Activated CD8-positive, alpha-beta memory T cell treated with anti-CD3 and anti-CD28 coated beads, Interleukin-2, amount 50 U/mL, for 24 hours (primary cell): ENCODE measurements around the gene NINJ2.
"Not testable (repeated sequence)": the region's sequence is repeated elsewhere in the genome, so short reads cannot be mapped to it uniquely, and the experiment has no call there.

ENCODE experiments used
- DNase-seq: peaks from one replicate; pipeline ENCODE4 v3.0.0-alpha.2; 2020; ENCODE audit errors: extremely low read depth

Gene NINJ2

DNA sequence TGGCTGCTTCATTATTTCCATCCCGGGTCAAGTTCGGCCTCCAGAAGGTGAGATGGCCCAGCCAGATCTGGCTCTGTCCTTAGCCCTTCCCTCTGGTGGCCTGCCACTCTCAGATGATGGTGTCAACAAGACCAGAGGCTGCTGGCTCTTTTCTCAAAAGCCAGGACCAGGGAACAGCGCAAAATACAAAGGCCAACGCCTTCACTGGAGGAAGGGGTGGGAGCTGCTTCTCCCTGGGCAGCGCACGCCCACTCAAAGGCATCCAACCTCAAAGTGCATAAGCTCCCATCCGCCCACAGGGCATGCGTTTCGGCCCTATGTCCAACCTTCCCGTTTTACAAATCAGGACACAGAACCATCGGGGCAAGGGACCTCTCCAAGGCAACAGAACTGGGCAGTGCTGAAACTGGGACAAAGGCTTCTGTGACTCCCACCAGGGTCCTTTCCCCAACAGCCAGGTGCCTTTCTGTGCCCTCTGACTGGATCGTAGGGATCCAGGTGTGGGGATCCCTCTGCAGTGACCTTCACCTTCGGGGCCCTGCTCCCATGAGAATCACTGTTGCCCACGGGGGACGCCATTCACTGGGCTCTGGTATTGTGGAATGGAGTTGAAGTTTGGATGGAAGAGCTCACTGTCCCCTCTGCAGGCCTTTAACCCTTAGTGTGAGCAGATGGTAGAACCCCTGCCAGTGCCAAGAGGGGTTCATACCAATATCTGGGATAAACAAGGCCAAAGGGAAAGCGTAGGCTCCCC, 76.8 kb downstream of the NINJ2 start:
- no peak for DNase-seq

DNA sequence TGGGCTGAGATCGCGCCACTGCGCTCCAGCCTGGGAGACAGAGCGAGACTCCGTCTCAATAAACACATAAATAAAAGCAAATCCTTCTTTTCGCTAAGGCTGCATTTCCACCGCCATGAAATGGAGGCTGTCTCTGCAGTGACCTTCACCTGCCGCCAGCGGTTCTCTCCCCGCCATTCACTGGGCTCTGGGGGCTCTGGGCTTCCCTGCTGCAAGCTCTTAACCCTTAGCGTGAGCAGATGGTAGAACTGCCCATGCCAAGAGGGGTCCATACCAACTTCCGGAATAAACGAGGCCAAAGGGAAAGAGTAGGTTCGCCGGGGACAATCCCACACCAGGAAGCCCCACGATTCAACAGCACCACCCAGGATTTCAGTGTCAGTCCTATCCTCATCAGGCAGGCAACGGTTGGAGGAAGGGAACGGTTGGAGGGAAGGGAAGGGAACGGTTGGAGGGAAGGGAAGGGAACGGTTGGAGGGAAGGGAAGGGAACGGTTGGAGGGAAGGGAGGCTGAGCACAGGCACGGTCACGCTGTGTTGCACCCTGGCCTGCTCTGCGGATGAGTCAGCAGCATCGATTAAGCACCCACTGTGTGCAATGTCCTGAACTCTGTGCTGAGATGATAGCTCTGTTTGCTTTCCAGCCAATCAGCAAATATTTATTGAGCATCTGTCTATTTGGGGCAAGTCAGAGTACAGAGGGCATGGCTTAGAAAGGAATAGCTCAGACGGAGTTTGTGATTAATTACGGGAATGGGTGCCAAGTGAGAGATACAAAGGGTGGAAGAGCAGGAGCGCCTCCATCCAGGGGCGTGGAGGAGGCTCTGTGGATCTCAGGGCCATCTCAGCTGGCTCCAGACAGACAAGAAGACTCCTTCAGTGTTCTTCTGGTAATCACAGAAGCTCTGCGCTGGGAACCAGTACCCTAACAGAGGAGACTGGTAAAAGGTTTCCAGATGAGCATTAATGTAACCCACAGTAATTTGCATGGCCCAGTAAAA, 77.9 kb downstream of the NINJ2 start:
- DNase-seq: no peak

GRCh38 chr12:583251-583869, 79.9 kb downstream of the NINJ2 start:
- no peak for DNase-seq

DNA sequence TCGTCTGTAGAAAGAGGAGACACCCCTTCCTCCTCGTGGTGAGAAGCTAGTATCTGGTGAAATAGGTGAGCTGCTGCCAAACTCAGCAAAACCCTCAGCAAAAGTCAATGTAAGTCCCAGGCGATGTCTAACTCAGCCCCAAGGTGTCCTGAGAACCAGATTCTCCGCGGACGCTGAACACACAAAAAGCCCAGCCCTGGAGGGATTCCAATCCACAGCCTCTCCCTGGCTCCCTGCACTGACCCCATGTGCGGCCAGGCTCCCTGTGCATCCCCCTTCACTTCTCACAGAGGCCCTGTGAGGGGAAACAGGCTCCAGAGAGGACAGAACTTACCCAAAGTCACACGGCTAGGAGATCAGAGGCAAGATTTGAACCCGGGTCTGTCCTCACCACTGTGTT, 81.5 kb downstream of the NINJ2 start:
- DNase-seq: no peak

DNA sequence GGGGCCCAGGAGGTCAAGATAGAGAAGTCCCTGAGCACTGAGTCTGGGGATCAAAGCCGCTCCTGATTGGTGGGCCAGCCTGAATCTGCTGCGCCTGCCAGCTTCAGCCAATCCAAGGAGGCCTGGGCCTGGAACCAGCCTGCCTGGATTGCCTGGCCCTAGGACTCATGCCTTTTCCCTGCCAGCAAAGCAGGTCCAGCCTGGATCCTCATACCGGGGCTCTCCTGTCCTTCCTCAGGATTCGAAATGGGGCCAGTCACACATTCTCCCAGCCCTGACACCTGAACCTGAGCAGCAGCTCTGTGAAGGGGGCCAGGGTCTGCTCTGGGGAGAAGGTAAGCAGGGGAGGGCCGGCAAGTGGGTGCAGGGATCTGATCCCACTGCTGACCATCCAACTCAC, 81.9 kb downstream of the NINJ2 start:
- DNase-seq: no peak

DNA sequence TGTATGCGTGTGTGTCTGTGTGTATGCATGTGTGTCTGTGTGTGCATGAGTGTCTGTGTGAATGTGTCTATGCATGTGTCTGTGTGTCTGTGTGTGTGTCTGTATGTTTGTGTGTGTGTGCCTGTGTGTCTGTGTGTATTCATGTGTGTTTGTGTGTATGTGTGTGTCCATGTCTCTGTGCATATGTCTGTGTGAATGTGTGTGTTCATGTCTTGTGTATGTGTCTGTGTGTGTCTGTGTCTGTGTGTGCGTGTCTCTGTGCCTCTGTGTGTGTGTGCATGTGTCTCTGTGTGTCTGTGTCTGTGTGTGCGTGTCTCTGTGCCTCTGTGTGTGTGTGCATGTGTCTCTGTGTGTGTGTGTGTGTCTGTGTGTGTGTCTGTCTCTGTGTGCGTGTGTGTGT, 82.4 kb downstream of the NINJ2 start:
- no peak for DNase-seq

DNA sequence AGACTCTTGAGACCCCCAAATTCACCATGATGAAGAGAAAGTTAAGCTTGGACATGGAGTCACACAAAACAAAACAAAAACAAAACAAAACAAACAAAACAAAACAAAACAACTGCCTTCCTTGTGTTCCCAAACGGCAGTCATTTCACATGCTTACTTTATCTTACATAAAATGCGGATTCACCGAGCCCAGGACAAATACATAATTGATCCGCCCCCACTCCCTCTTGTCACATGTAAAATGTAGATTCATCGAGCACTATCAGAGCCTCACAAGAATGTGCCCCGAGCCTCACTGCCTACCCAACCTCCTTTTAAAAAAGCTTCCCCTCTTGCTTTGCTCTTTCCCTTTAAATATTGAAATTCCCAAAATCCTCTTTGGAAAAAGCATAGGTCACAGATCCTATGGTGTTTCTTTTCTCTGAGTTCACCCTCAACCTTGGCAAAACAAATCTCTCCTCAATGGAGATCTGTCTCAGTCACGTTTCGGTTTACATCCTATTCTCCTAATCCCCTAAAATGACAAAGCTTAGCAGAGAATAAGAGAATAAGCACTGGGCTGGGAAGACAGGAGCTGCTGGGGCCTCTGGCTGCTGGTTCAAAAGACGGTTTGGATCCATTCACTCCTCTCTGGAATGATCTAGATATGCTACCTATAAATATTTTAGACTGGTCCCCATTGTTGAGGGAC, 83.7 kb downstream of the NINJ2 start:
- DNase-seq: no peak

DNA sequence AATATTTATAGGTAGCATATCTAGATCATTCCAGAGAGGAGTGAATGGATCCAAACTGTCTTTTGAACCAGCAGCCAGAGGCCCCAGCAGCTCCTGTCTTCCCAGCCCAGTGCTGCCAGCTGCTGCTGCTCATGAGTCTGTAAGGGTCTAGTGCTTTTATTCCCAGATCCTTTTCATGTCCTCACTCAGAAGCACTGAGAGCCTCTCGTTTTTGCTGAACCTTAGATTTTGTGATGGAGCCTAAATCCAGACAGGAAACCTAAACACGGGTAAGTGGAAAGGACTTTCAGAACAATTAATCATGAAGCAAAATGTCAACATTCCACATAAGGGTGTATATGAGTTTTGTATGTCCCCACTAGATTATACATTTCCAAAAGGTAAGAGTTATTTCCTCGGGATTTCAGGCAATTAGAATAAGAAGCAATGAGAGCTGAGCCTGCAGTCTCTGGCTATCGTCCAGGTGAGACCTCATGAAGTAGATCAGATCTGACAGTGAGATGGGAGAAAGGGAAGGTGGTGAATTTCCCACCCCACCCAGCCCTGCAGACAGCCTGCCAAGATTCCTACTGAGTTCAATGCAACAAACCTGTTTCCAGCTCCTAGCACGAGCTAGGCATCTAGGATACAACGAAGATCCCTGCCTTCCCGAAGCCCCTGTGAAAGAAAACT, 84.4 kb downstream of the NINJ2 start:
- no peak for DNase-seq

- DNase-seq: not testable (repeated sequence)
Observed at GRCh38 chr12:577994-578747, 85.1 kb downstream of the NINJ2 start.

- DNase-seq: no peak
Observed at GRCh38 chr12:576615-577110, 86.6 kb downstream of the NINJ2 start.

DNA sequence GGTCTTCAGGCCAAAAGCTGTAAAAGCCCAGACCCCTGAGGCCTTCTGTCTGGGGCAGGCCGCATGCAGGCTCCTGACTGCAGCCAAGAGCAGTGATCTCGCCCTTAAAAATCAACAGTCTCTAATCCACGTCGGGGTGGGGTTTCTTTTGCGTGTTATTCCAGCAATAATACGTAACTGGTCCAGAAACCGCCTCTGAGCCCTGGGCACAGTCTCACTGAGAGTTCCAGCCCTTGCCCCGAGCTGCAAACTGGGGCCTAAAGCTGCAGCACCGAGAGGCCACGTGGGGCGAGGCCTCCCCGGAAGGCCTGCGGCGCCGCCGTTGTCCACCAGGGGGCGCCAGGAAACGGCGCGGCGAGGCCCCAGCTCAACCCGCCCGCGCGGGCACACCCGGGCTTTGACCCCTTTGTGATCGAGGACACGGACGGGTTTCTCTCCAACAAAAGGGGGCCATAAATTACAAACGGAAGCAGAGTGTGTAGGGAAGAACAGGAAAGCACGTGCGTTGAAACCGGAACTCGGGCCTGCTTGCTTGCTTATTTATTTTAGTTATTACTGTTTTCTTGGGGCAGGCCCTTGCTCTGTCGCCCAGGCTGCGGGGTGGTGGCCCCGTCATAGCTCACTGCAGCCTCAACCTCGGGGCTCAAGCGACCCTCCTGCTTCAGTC, 87.2 kb downstream of the NINJ2 start:
- DNase-seq: peak; percentile 40

- no peak for DNase-seq
Observed at GRCh38 chr12:575129-575502, 88.1 kb downstream of the NINJ2 start.

DNA sequence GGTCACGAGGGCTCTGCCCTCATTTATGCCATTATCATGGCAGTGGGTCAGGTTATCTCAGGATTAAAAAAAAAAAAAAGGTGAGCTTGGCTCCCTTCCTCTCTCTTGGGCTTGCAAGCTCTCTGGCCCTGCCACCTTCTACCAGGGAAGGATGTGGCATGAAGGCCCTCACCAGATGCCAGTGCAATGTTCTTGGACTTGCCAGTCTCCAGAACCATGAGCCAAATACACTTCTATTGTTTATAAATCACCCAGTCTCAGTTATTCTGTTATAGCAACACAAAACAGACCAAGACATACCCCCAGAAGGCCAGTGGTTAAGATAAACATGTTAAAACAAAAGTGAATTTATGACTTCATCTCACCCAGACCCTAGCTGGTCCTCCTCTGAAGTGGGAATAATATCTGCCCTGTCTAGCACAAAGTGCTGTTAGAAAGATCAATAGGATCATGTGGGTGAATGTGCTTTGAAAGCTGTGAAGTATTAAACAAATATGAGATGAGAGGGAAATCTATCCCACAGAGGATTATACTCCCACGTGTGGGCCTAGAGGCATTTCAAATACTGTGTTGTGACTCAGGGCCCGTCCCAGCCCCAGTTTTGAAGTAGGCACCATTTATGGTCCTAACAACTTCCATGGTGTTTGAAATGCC, 88.6 kb downstream of the NINJ2 start:
- DNase-seq: no peak

GRCh38 chr12:573232-573631, 90.0 kb downstream of the NINJ2 start:
- no peak for DNase-seq

DNA sequence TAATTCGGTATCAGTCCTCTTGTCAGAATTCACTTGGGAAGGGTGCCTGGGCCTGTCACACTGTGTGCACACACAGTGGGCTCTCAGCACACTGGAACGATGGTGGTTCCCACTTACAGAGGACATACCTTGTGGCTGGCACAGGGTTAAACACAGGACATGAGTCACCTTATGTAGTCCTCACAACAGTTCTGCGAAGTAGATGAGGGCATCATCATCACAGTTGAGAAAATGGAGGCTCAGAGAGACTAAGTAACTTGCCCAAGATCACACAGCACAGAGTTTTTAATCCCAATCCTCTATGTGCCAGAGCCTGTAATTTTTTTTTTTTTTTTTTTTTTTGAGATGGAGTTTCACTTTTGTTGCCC, 90.7 kb downstream of the NINJ2 start:
- no peak for DNase-seq

GRCh38 chr12:571795-572531, 91.3 kb downstream of the NINJ2 start:
- no peak for DNase-seq

DNA sequence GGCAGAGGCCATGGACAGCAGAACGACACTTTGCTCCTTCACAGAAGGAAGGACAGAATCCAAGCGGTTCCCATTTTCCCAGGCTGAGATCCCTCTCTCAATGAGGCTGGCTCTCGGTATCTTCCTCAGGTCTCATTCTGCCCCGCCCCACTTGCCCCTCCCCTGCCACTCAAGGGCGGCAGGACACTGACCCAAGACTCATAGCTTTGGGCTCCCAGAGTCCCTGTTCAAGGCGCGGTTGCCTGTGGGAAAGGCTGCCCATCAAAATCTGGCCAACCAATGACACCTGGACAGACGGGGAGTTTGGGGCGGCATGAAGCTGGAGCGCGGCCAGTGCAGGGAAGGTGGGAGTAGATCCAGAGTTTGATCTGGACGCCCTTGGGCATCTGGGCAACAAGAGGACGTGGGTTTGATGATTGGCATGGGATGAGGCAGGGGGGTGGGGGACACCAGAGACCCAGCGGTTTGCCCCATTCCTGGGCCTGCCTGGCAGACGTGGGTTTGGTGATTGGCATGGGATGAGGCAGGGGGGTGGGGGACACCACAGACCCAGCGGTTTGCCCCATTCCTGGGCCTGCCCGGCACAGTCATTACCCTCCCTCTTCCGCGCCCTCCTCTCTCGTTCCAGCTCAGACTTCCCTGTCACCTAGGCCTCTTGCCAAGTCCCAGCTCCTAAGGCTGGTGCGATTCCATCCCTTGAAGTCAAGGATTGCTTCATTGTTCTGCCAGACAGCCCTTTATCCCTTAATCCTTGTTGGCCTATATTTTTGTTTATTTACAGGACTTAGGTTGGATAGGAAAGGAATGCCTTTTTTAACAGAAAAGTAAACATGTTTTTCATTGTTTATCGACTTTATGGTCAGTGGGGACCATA, 92.1 kb downstream of the NINJ2 start:
- DNase-seq: no peak
